Activated CD8-positive, alpha-beta T cell treated with anti-CD3 and anti-CD28 coated beads for 36 hours (primary cell): ENCODE results near the gene CAPNS2. TPM values are rescaled to one million over a fixed set of nuclear protein-coding genes. Genes with fewer than 3 reads are reported as not detected.

Experiments used
- ATAC-seq: fragments of 200-7000 bp; cut with Tn5 transposase; one replicate; pipeline ENCODE4 v1.10.0; 2021; ENCODE audit warnings: mild to moderate bottlenecking, moderate library complexity
- CTCF ChIA-PET: fragments of 350-600 bp; sonication (Branson Sonifier 250); formaldehyde crosslinking; loops from one replicate; lab custom pipeline; 2021; ENCODE audit warnings: antibody characterized with exemption; lab: Charles Lee
- POLR2A ChIA-PET: fragments of 350-600 bp; sonication (Branson Sonifier 250); formaldehyde crosslinking; loops from one replicate; lab custom pipeline; 2021; ENCODE audit warnings: antibody characterized with exemption; lab: Charles Lee
- DNase-seq: peaks from one replicate; pipeline ENCODE4 v3.0.0-alpha.2; 2020
- H3K27ac Mint-ChIP-seq: one replicate; pipeline ENCODE4 v1.8.0; 2021; ENCODE audit warnings: mild to moderate bottlenecking, mixed read lengths
- H3K27me3 Mint-ChIP-seq: one replicate; pipeline ENCODE4 v1.8.0; 2021; ENCODE audit warnings: mixed read lengths
- H3K36me3 Mint-ChIP-seq: one replicate; pipeline ENCODE4 v1.8.0; 2021; ENCODE audit warnings: low read depth, mixed read lengths
- H3K4me1 Mint-ChIP-seq: one replicate; pipeline ENCODE4 v1.8.0; 2021; ENCODE audit warnings: low read depth, mixed read lengths
- H3K4me3 Mint-ChIP-seq: one replicate; pipeline ENCODE4 v1.8.0; 2021; ENCODE audit warnings: mild to moderate bottlenecking, moderate library complexity, mixed read lengths
- H3K9me3 Mint-ChIP-seq: one replicate; pipeline ENCODE4 v1.8.0; 2021; ENCODE audit warnings: mixed read lengths
- CTCF ChIP-seq: fragments of 200-600 bp; IDR thresholded peaks from one replicate; pipeline ENCODE4 v1.8.0; 2022; ENCODE audit warnings: antibody characterized with exemption, mild to moderate bottlenecking
- intact Hi-C: fragments of 100-400 bp; cut with micrococcal nuclease; formaldehyde crosslinking; loops from one replicate; pipeline ENCODE4 v1.10.0; 2022
- total RNA-seq, 2 experiments: library from RNA; stranded (reverse); gene quantifications; one replicate each; pipeline ENCODE4 v1.2.3, GENCODE V29; 2021

Gene CAPNS2
- total RNA-seq, 2 experiments from 2014 or later, result not detected

GRCh38 chr16:55530316-55530856 lies 36.1 kb upstream of the CAPNS2 start:
- ATAC-seq (no peak), DNase-seq (no peak)
- ChIA-PET CTCF (interaction anchor here (1.6 kb wide), 1 partner anchor 66 kb away, joined by 5 read pairs; no protein-coding TSS in a partner anchor), POLR2A (no interaction called here)
- Mint-ChIP-seq H3K27ac (no peak overlapping the region), H3K36me3 (no peaks in the 10 kb centered on the region), H3K27me3 (peaks cover 7% of the 10 kb centered on the region), H3K4me1 (no peaks in the 10 kb centered on the region), H3K9me3 (no peaks in the 10 kb centered on the region), H3K4me3 (no peak overlapping the region)
- TF ChIP-seq CTCF, result no peak
- intact Hi-C loops, result no loop called here

DNA sequence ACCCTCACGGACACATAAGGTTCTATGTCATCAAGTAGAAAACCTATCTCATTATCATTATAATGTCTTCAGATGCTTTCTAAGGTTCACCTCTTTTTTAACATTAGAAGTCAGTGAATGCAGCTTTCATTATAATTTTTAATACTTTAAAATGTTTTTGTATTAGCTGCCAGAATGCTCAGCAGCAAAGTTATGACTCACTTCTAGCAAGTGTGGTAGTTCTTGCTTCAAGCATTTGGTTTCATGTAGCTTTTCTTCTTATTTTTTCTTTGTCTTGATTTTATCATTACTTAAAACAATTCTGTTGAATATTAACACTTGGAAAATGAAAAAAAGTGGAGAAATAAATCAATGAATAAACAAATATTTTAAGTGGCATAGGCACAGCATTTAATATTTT lies 34.3 kb upstream of the CAPNS2 start:
- ChIA-PET POLR2A (no interaction called here), CTCF (no interaction called here)
- no peak overlapping the region for H3K27ac Mint-ChIP-seq
- no peaks in the 10 kb centered on the region for H3K9me3 Mint-ChIP-seq
- intact Hi-C loops, result no loop called here
- no peak for ATAC-seq
- no peak for DNase-seq
- H3K4me3 Mint-ChIP-seq, result no peak overlapping the region
- peaks cover 7% of the 10 kb centered on the region for H3K27me3 Mint-ChIP-seq
- no peaks in the 10 kb centered on the region for H3K36me3 Mint-ChIP-seq
- no peak for TF ChIP-seq CTCF
- H3K4me1 Mint-ChIP-seq, result no peaks in the 10 kb centered on the region

DNA sequence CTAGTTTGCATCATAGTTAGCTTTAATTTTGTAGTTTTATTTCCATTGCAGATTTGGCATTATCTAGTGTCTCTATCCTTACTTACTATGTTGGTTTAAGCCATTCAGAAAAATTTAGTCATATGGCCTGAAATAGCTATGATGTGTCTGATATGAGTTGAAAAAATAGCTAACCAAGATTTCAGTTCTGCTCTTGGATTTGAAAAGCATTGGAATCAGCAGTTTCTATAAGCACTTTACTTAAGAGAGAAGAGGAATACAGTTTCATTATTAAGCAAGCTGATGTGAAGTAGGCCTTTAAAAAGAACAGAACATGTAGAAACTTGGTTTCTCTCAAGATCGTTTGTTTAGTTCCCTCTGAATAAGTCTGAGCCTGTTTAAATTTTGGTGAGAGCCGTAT lies 31.7 kb upstream of the CAPNS2 start:
- POLR2A ChIA-PET, result no interaction called here
- CTCF ChIA-PET, result interaction anchor here (1.0 to 5.1 kb wide), 2 partner anchors 70 kb away, joined by 4 to 17 read pairs; no protein-coding TSS in a partner anchor
- H3K27me3 Mint-ChIP-seq, result peaks cover 1% of the 10 kb centered on the region
- TF ChIP-seq CTCF, result no peak
- H3K27ac Mint-ChIP-seq, result no peak overlapping the region
- no peaks in the 10 kb centered on the region for H3K9me3 Mint-ChIP-seq
- no peaks in the 10 kb centered on the region for H3K36me3 Mint-ChIP-seq
- no peak for DNase-seq
- ATAC-seq, result no peak
- H3K4me3 Mint-ChIP-seq, result no peak overlapping the region
- H3K4me1 Mint-ChIP-seq, result no peaks in the 10 kb centered on the region
- intact Hi-C loops, result no loop called here

- Mint-ChIP-seq H3K4me3 (no peak overlapping the region), H3K36me3 (no peaks in the 10 kb centered on the region), H3K27ac (no peak overlapping the region), H3K4me1 (no peaks in the 10 kb centered on the region), H3K27me3 (no peaks in the 10 kb centered on the region), H3K9me3 (no peaks in the 10 kb centered on the region)
- ChIA-PET POLR2A (no interaction called here), CTCF (interaction anchor here (5.1 kb wide), 1 partner anchor 74 kb away, joined by 17 read pairs; no protein-coding TSS in a partner anchor)
- intact Hi-C loops, result no loop called here
- no peak for DNase-seq
- ATAC-seq, result no peak
- no peak for TF ChIP-seq CTCF
These were observed 27.4 kb upstream of the CAPNS2 start for GRCh38 chr16:55539049-55539448.

DNA sequence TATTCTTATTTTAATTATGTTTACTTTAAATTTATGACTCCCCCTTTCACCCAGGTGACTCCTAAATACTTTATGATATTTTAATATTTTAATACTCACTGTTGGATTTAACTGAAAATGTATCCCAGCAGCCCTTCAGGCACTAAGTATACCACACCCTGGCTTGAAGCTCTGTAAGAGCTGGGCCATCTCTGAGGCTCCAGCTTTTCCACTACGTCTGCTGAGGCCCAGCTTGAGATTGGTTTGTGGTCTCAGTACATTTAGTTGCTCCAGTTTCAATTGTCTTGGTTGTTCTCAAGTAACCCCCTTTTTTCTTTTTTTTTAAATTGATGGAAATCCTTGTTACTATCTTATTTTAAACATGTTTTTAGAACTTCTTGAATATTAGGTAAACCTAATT lies 27.0 kb upstream of the CAPNS2 start:
- no peak overlapping the region for H3K4me3 Mint-ChIP-seq
- H3K27me3 Mint-ChIP-seq, result no peaks in the 10 kb centered on the region
- ATAC-seq (no peak), DNase-seq (no peak)
- CTCF ChIA-PET, result interaction anchor here (5.1 kb wide), 1 partner anchor 75 kb away, joined by 17 read pairs; no protein-coding TSS in a partner anchor
- TF ChIP-seq CTCF, result no peak
- intact Hi-C loops, result no loop called here
- no peaks in the 10 kb centered on the region for H3K9me3 Mint-ChIP-seq
- no peaks in the 10 kb centered on the region for H3K4me1 Mint-ChIP-seq
- H3K36me3 Mint-ChIP-seq, result no peaks in the 10 kb centered on the region
- no peak overlapping the region for H3K27ac Mint-ChIP-seq
- POLR2A ChIA-PET, result no interaction called here
